T-cell (primary cell): Measurements from ENCODE around the gene ERI3. TPM values are rescaled to one million over a fixed set of nuclear protein-coding genes. Genes with fewer than 3 reads are reported as not detected.

ENCODE experiments used
- ATAC-seq, 4 experiments: fragments of 200-7000 bp in 3 of 4; fragments of 150-1000 bp in 1 of 4; cut with Tn5 transposase; replicated peaks in 1 of 4; 1 replicate in 3 of 4; 2 replicates in 1 of 4; pipeline ENCODE4 v1.10.0; 2021; ENCODE audit warnings: moderate library complexity in 3 of 4, mild to moderate bottlenecking in 2 of 4, moderate number of reproducible peaks in 1 of 4
- CTCF ChIA-PET, 2 donors: fragments of 300-600 bp; sonication (Branson Sonifier 250); formaldehyde crosslinking; loops; one replicate each; lab custom pipeline; 2022; ENCODE audit warnings: antibody characterized with exemption in 2 of 2; lab: Charles Lee
- POLR2A ChIA-PET, 2 donors: fragments of 300-600 bp; sonication (Branson Sonifier 250); formaldehyde crosslinking; loops; one replicate each; lab custom pipeline; 2022; ENCODE audit warnings: antibody characterized with exemption in 2 of 2; lab: Charles Lee
- DNase-seq, 35 experiments: peaks; one replicate each; pipeline versions ENCODE4 v3.0.0 to v3.0.0-alpha.2; 2013 to 2023
- H3K27ac ChIP-seq: one replicate; pipeline ENCODE4 v1.5.1; 2013; ENCODE audit warnings: low read length
- H3K27me3 ChIP-seq, 2 experiments: replicated peaks in 1 of 2; 1 replicate in 1 of 2; 2 replicates in 1 of 2; pipeline versions ENCODE4 v1.6.1 to v1.7.0; 2013; ENCODE audit warnings: low read length in 1 of 2, mixed read lengths in 1 of 2; ENCODE audit not compliant: control insufficient read depth in 2 of 2, insufficient read depth in 2 of 2; ENCODE audit errors: extremely low read depth in 1 of 2
- H3K36me3 ChIP-seq, 2 donors: 1 replicate in 1 of 2; 2 replicates in 1 of 2; pipeline versions ENCODE4 v1.6.1 to v1.7.0; 2013; ENCODE audit warnings: low read length in 1 of 2; ENCODE audit not compliant: control insufficient read depth in 2 of 2, insufficient read depth in 1 of 2; ENCODE audit errors: extremely low read depth in 1 of 2
- H3K4me1 ChIP-seq, 2 experiments: 1 replicate in 1 of 2; 2 replicates in 1 of 2; pipeline versions ENCODE4 v1.6.1 to v1.7.0; 2013; ENCODE audit warnings: low read length in 2 of 2, mixed read lengths in 1 of 2; ENCODE audit not compliant: insufficient read depth in 2 of 2, control insufficient read depth in 1 of 2; ENCODE audit errors: extremely low read depth in 1 of 2
- H3K4me3 ChIP-seq, 2 donors: 1 replicate in 1 of 2; 2 replicates in 1 of 2; pipeline versions ENCODE4 v1.5.1 to v1.7.0; 2013; ENCODE audit warnings: mild to moderate bottlenecking in 2 of 2, low read length in 1 of 2, moderate library complexity in 1 of 2; ENCODE audit not compliant: control insufficient read depth in 1 of 2; ENCODE audit errors: extremely low read depth in 1 of 2
- H3K9me3 ChIP-seq: 2 replicates; pipeline ENCODE4 v1.7.0; 2013
- H3K27ac Mint-ChIP-seq, 2 donors: one replicate each; pipeline ENCODE4 v1.8.0; 2020 to 2021; ENCODE audit warnings: mild to moderate bottlenecking in 2 of 2, mixed read lengths in 2 of 2
- H3K27me3 Mint-ChIP-seq, 2 donors: one replicate each; pipeline ENCODE4 v1.8.0; 2021 to 2022; ENCODE audit warnings: mixed read lengths in 2 of 2
- H3K36me3 Mint-ChIP-seq: one replicate; pipeline ENCODE4 v1.8.0; 2021; ENCODE audit warnings: mixed read lengths
- H3K4me1 Mint-ChIP-seq, 3 donors: one replicate each; pipeline ENCODE4 v1.8.0; 2020 to 2022; ENCODE audit warnings: mixed read lengths in 3 of 3, mild to moderate bottlenecking in 1 of 3
- H3K4me3 Mint-ChIP-seq, 3 donors: one replicate each; pipeline ENCODE4 v1.8.0; 2020 to 2022; ENCODE audit warnings: mild to moderate bottlenecking in 3 of 3, mixed read lengths in 3 of 3, moderate library complexity in 3 of 3
- H3K9me3 Mint-ChIP-seq, 3 donors: one replicate each; pipeline ENCODE4 v1.8.0; 2020 to 2022; ENCODE audit warnings: mixed read lengths in 3 of 3
- WGBS: methylation state at CpG from one replicate; pipeline ENCODE4 v1.1.5; 2013; ENCODE audit warnings: missing lambda C conversion rate; ENCODE audit not compliant: insufficient coverage; 5-methylcytosine and 5-hydroxymethylcytosine counted together
- total RNA-seq, 35 experiments: library from RNA in 6 of 35; stranded (reverse) in 6 of 35; fragments of 120-200 nt in 1 of 35; gene quantifications; one replicate each; pipeline versions ENCODE4 v1.2.1 to v1.2.4 and lab custom pipeline; 2013 to 2026

ERI3 gene
- total RNA-seq, 5 donors from 2014 or later (not counting 1 experiment from before 2014, with no cell fraction given), result 29.3 to 39.4 (median 33.0) TPM

DNA sequence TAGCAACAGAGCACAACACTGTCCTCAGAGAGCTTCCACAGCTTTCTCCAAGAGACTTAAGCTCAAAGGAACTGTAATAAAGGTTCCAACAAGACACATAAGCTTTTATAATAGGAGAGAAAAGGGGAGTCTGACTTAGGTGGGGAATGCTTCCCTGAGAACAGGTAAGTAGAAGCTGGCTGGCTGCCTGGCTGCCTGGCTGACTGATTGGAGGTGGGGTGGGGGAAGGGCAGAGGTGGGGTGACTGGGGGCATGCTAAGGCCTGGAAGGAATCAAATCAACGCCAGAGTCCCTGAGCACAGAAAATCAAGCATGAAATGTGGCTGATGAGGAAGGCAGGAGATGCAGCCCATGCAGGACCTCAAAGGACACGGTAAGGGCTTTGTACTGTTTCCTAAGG is 96.0 kb downstream of the ERI3 start:
- Mint-ChIP-seq H3K36me3 (peaks cover 21% of the 10 kb centered on the region), H3K4me1 (peaks cover 3 to 27% (median 5%) of the 10 kb centered on the region in 3 donors), H3K9me3 (no peaks in the 10 kb centered on the region), H3K4me3 (no peak overlapping the region), H3K27ac (no peak overlapping the region), H3K27me3 (no peaks in the 10 kb centered on the region)
- Histone ChIP-seq H3K27ac (no peak overlapping the region), H3K36me3 (peaks cover 5 to 7% of the 10 kb centered on the region in 2 donors), H3K4me3 (no peak overlapping the region), H3K9me3 (no peaks in the 10 kb centered on the region), H3K27me3 (no peaks in the 10 kb centered on the region), H3K4me1 (no peaks in the 10 kb centered on the region)
- ATAC-seq (no peak), DNase-seq (no peak)
- CTCF ChIA-PET, result interaction anchor here in 1 of 2 donors (0.5 kb wide), 1 partner anchor 10 kb away, joined by 3 read pairs; no protein-coding TSS in a partner anchor
- POLR2A ChIA-PET, result no interaction called here
- 93% methylated on average over 2 of the region's 2 CpGs for WGBS

DNA sequence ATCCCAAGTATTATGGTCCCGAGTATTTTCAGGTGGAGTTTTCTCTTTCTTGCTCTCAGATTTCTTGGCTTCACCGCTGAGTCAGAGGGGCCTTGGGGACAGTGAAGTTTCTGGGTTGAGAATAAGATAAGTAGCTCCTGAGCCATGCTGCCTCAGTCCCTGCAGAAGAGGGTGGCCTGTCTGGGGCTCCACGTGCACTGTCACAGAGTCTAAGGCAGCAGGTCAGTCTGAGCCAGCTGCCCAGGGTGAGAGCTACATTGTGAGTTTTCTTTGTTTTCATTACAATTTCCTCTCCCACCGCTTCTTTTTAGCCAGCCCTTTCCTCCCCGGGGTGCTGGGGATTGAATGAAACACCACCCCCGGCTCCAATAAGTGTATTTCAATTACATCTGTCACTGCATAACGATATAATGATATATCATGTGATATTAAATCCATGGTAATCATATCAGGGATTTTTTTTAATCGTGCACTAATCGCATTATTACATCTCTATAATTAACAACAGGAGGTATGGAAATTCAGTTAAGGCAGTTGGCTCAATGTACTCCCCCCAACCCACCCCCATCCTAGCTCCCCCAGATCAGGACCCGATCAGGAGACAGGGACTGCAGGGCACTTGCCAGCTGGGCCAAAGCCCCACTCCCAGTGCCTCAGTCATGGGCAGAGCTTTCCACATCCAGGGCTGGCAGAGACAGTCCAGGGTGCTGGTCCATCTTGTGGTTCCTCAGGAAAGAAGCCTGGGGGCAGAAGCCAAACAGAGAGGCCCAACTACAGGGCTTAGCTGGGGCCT is 98.1 kb downstream of the ERI3 start:
- ATAC-seq (no peak), DNase-seq (no peak)
- Mint-ChIP-seq H3K9me3 (no peaks in the 10 kb centered on the region), H3K4me1 (peaks cover 0 to 15% (median 0%) of the 10 kb centered on the region in 3 donors), H3K27ac (no peak overlapping the region), H3K27me3 (no peaks in the 10 kb centered on the region), H3K4me3 (no peak overlapping the region), H3K36me3 (peaks cover 11% of the 10 kb centered on the region)
- ChIA-PET POLR2A (no interaction called here), CTCF (no interaction called here)
- peaks cover 4 to 7% of the 10 kb centered on the region in 2 donors for H3K36me3 ChIP-seq
- no peaks in the 10 kb centered on the region for H3K4me1 ChIP-seq
- H3K27me3 ChIP-seq, result no peaks in the 10 kb centered on the region
- WGBS, result 98% methylated on average over 3 of the region's 10 CpGs
- H3K4me3 ChIP-seq, result no peak overlapping the region
- H3K9me3 ChIP-seq, result no peaks in the 10 kb centered on the region
- H3K27ac ChIP-seq, result no peak overlapping the region

DNA sequence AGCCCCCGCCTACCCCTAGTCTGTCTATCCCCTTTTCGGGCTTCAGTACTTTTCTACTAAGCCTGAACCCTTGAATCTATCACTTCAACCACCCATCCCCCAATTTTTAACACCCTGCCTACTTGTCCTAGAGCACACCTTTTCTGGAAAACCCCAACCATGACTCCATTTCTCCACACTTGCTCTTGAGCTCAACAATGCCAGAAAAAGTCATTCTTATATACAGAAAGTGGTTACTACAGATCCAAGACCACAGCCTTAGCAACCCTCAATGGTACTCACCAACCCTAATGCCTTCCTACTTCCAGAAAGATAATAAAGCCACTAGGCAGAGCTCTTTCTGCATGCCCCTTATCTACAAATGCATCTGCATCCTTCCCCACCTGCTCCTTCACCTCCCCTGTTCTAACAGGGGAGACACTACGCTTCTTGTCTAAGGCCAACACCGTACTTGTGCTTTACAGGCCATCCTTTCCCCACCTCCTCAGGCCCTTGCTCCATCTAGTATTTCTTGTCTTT is 100.6 kb downstream of the ERI3 start:
- 83% methylated on average over 4 of the region's 4 CpGs for WGBS
- Histone ChIP-seq H3K9me3 (no peaks in the 10 kb centered on the region), H3K4me1 (no peaks in the 10 kb centered on the region), H3K27me3 (no peaks in the 10 kb centered on the region), H3K4me3 (no peak overlapping the region), H3K36me3 (peaks cover 7% of the 10 kb centered on the region in 2 donors), H3K27ac (no peak overlapping the region)
- Mint-ChIP-seq H3K36me3 (peaks cover 10% of the 10 kb centered on the region), H3K4me3 (no peak overlapping the region), H3K27ac (no peak overlapping the region), H3K4me1 (no peaks in the 10 kb centered on the region), H3K9me3 (no peaks in the 10 kb centered on the region), H3K27me3 (no peaks in the 10 kb centered on the region)
- ChIA-PET POLR2A (no interaction called here), CTCF (no interaction called here)
- DNase-seq (no peak), ATAC-seq (no peak)

DNA sequence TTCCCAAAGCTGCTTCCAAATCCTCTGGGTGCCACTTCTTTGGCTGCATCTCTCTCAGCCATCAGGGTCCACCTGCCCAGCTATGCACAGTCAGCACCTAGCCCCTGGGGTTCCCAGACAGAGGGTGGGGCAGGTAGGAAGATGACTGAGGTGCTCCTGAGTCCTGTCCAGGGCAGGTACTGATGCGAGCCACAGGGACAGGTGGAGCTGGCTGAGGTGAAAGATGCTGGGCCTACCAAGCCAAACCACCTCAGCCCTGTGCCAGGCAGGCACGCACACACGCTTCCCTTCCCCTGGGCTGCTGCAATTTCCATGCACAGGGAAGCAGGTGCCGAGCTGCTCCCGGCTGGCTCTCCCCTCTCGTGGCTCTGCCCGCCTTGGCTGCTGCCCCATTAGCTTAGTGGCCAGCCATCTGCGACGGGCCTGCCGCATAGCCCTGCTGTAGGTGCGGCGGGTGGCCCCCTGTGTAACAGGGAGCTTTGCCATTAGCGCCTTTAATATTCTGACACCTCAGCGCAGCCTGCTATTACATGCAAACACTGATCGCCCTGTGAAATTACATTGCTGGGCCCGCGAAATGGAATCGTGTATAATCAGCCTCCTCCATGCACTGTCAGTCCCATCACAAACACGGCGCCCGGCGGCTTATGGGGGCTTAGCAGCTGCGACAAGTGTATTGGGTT is 102.9 kb downstream of the ERI3 start:
- WGBS, result 98% methylated on average over 14 of the region's 23 CpGs
- peaks cover 7% of the 10 kb centered on the region in 2 donors for H3K36me3 ChIP-seq
- peaks cover 10% of the 10 kb centered on the region for H3K36me3 Mint-ChIP-seq
- CTCF ChIA-PET, result no interaction called here
- H3K9me3 Mint-ChIP-seq, result no peaks in the 10 kb centered on the region
- H3K27me3 Mint-ChIP-seq, result no peaks in the 10 kb centered on the region
- no peaks in the 10 kb centered on the region for H3K9me3 ChIP-seq
- H3K4me1 ChIP-seq, result no peaks in the 10 kb centered on the region
- POLR2A ChIA-PET, result no interaction called here
- no peak overlapping the region for H3K4me3 Mint-ChIP-seq
- no peaks in the 10 kb centered on the region for H3K27me3 ChIP-seq
- no peak overlapping the region for H3K27ac ChIP-seq
- H3K4me1 Mint-ChIP-seq, result no peaks in the 10 kb centered on the region
- no peak overlapping the region for H3K27ac Mint-ChIP-seq
- ATAC-seq (no peak), DNase-seq (no peak)
- no peak overlapping the region for H3K4me3 ChIP-seq

DNA sequence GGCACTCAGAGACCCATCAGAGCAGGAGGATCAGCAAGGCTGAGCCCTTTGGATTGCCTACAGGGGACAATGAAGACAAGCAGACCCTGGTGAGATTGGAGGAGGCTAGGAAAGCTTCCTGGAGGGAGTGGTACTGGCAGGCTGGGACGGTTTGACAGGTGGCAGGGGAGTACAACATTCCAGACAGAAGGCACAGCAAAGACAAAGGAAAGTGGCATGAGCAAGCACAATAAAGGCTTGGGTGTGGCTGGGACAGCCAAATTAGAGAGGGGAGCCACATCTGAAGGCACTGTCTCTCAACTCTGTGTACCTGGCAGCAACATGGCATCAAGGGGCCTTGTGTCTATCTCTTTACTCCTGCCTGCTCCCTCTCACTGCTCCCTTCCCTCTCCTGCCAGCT is 103.6 kb downstream of the ERI3 start:
- Mint-ChIP-seq H3K36me3 (peaks cover 15% of the 10 kb centered on the region), H3K4me3 (no peak overlapping the region), H3K27ac (no peak overlapping the region), H3K27me3 (no peaks in the 10 kb centered on the region), H3K4me1 (no peaks in the 10 kb centered on the region), H3K9me3 (no peaks in the 10 kb centered on the region)
- POLR2A ChIA-PET, result no interaction called here
- H3K4me1 ChIP-seq, result no peaks in the 10 kb centered on the region
- 100% methylated on average over 1 of the region's 1 CpG for WGBS
- no peaks in the 10 kb centered on the region for H3K27me3 ChIP-seq
- H3K36me3 ChIP-seq, result peaks cover 5 to 7% of the 10 kb centered on the region in 2 donors
- no peak for ATAC-seq
- no peak for DNase-seq
- no peak overlapping the region for H3K27ac ChIP-seq
- CTCF ChIA-PET, result no interaction called here
- H3K9me3 ChIP-seq, result no peaks in the 10 kb centered on the region
- no peak overlapping the region for H3K4me3 ChIP-seq

DNA sequence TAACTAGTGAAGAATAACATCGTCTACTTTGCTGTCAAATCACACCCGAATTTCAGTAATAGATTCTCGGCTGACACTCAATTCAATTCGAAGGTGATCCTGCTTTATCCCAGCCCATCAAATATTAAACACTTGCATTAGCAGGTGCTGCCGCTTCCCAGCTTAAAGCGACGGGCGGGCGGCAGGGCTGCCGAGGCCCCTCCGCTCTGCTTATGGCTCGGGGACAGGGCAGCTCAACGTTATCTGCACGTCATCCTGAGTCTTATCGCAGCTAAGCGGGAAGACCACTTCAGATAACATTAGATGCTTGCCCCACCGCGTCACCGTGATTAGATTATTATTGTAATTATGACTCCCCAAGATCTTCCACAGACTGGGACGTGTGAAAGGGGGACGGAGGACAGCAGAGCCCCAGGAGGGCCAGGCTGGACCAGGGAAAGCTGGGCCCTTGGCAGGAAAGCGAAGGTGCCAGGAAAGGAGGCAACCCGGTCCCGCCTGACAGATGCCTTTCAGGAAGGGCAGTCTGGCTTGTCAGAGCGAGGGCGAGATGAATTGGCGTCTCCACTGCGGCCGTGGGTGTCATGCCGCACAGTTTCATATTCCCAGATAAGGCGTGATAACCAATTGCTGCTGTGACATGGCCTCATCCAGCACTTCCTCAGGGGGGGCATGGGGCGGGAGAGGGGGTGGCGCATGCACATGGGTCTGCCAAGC is 104.8 kb downstream of the ERI3 start:
- peaks cover 21% of the 10 kb centered on the region for H3K36me3 Mint-ChIP-seq
- H3K4me1 Mint-ChIP-seq, result no peaks in the 10 kb centered on the region
- Histone ChIP-seq H3K27ac (no peak overlapping the region), H3K36me3 (peaks cover 2 to 7% of the 10 kb centered on the region in 2 donors), H3K4me3 (no peak overlapping the region), H3K27me3 (no peaks in the 10 kb centered on the region), H3K4me1 (no peaks in the 10 kb centered on the region), H3K9me3 (no peaks in the 10 kb centered on the region)
- H3K27ac Mint-ChIP-seq, result no peak overlapping the region
- no peaks in the 10 kb centered on the region for H3K9me3 Mint-ChIP-seq
- ATAC-seq (no peak), DNase-seq (no peak)
- no peaks in the 10 kb centered on the region for H3K27me3 Mint-ChIP-seq
- no peak overlapping the region for H3K4me3 Mint-ChIP-seq
- ChIA-PET POLR2A (interaction anchor here in 1 of 2 donors (0.7 kb wide), 1 partner anchor 20 kb away, joined by 3 read pairs; no protein-coding TSS in a partner anchor), CTCF (no interaction called here)
- WGBS, result 96% methylated on average over 11 of the region's 33 CpGs
